Activated CD8-positive, alpha-beta memory T cell treated with anti-CD3 and anti-CD28 coated beads for 4 hours (primary cell): ENCODE measurements around the gene GAK.

ENCODE experiments used
- DNase-seq, 2 donors: peaks; one replicate each; pipeline ENCODE4 v3.0.0-alpha.2; 2020; ENCODE audit warnings: low read depth in 2 of 2

GAK gene

GRCh38 chr4:964346-965025 is 32.4 kb upstream of the GAK start:
- DNase-seq, result no peak

DNA sequence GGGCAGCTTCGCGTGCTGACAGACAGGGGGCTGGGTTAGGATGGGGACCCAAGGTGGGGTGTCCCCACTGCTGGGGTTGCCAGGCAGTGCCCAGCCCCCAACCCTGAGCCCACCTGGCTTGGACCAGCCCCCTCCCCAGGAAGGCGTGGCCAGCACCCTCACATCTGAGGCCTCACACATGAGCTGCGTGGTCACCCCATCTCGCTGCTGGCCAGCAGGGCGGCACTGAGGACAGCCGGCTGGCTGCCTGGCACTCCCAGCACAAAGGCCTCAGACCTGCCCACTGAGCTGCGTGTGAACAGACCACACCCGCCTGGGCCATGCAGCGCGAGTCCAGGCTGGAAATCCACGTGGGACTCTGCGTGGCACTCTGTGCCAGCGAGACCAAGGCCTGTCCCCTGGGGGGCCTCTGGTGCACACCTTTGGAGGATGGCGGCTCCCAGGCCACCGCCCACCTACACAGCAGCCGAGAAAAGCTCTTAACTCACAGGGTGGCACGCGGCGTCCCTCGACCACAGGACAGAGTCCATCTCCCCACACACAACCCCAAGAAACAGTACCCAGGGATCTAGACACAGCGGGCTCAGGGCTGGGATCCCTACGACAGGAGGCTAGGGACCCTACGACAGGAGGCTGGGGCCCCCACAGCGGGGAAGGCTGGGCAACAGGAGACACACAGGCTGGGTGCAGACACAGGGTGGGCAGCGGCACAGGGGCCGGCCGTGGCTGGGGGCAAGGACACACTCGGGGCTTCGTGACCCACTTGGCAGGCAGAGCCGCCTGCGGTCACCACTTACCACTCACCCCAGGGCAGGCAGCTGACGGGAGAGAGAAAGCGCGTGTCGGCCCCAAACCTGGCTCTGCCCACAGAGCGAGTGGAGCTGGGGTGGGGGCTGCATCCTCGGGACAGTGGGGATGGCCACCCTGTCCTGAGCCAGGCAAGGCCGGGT is 31.4 kb upstream of the GAK start:
- no peak for DNase-seq

DNA sequence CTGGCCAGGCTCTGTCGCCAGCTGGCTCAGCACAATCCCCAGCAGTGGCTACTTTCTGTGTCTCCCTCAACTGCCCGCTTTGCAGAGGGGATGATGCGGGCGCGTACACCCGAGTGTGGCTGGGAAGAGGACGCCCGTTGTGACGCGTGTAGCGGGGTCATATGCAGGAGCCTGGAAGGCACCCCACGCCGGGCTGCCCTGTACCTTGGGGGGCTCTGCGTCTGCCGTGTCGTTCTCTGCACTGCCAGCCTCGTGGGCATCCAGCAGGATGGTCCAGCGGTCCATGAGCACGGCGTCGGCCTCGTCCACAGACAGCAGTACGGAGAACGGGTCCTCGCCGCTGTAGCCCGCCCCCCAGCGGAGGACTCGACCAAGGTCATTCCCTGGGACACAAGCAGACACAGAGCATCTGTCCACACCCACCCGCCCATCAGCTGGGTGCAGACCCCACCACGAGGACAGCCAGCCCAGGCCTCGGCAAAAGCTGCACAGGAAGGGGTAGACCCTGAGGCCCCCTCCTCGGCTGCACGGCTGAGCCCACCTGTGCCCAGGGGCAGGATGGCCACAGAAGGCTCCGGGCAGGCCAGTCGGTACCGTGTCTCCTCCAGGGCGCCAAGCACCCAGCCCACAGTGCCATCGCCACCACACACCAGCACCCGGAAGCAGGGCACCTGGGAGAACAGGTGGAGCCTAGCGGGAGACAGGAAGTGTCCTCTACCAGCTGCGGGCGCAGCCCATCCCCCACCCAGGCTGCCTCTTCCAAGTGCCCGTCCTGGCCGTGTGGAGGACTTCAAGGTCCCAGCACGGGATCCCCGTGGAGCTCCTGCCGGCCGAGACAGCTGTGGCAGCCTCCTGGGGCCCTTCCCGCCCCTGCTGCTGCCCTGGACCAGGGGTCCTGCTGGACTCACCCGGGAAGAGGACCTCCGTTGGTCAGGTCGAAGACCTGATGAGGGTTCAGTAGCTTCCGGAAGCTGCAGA is 30.4 kb upstream of the GAK start:
- no peak for DNase-seq

- no peak for DNase-seq
These were observed 29.5 kb upstream of the GAK start for GRCh38 chr4:961351-962230.

- DNase-seq, result no peak
These were observed 28.7 kb upstream of the GAK start for GRCh38 chr4:960636-961350.

DNA sequence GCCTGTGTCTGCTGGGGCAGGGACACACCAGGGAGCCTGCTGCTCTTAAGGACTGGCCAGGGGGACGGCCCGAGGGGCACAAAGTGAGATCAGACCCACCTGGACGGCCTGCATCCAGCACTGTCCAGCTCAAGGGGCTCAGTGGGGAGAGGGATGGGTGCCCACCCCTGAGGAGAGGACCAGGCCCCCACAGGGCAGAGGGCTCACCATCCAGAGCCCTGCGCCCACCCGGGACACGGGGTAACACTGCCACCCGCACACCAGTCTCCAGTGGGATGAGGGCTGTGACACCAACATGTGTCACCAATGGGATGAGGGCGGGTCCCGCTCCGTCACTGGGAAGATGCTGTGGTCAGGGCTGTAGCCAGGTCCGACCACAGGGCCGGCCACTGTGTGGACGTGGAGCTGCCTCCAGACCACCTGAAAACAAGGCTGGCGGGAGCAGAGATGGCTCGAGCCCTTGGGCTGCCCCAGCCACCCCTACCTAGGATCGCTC is 28.1 kb upstream of the GAK start:
- no peak for DNase-seq

GRCh38 chr4:959338-960139 is 27.4 kb upstream of the GAK start:
- DNase-seq, result no peak

DNA sequence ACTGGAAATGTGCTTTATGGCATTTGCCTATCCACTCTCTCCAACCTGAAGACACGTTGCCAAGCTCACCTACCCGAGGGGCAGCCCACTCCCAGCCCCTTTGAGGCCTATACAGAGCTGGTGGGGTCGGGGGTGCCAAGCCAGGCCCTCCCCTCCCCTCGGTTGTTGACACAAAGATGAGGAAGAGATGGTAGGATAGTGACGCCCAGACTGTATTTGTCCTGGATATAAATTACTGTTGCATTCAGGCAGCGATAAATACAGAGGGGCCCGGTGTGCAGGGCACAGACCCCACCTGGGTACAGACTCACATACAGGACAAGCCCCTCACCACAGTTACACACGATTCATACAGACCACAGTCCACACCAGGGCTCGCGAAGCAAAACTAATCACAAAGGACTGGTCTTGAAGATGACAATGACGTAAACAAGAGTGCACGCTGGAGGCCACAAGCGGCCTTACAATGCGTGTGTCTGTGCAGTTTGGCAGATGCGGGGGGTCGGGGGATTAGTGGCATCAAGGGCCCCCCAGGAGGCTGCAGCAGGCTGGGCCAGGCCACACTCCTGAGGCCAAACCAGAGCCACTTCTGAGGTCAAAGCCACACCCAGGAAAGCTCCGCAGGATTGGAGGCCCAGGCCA is 26.7 kb upstream of the GAK start:
- no peak for DNase-seq

GRCh38 chr4:958314-958665 is 26.2 kb upstream of the GAK start:
- DNase-seq, result no peak

DNA sequence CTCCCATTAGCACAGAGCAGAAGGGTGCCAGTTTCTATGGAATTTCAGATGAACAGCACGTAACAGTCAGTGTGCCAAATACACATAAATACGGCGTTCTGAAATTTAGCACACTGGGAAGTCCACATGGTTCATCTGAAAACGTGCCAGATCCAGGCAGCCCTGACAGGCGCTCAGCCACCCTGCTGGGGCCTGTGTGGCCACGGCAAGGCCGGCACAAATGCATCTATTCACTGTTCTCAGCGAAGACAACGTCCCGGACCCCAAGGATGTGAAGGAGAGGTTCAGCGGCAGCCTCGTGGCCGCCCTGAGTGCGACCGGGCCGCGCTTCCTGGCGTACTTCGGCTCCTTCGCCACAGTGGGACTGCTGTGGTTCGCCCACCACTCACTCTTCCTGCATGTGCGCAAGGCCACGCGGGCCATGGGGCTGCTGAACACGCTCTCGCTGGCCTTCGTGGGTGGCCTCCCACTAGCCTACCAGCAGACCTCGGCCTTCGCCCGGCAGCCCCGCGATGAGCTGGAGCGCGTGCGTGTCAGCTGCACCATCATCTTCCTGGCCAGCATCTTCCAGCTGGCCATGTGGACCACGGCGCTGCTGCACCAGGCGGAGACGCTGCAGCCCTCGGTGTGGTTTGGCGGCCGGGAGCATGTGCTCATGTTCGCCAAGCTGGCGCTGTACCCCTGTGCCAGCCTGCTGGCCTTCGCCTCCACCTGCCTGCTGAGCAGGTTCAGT is 25.6 kb upstream of the GAK start:
- DNase-seq, result no peak

DNA sequence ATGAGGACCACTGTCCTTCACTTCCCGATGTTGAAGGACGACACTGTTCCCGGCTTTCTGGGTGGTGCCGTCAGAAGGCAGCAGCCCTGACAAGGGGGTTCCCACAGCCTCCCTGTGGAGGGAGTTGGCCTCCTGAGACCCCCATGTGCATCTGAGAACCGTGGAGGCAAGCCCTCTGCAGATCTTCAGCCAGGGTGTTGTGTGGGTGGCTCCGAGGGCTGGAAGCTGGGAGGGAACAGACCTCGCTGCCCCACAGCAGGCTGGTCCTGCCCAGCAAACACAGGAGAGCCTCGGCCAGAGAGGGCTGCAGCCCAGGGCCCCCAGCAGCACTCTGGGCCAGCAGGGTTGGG is 25.1 kb upstream of the GAK start:
- DNase-seq, result no peak

- DNase-seq, result no peak
These were observed 24.6 kb upstream of the GAK start for GRCh38 chr4:956531-957230.

- DNase-seq, result no peak
These were observed 23.8 kb upstream of the GAK start for GRCh38 chr4:955931-956381.

- no peak for DNase-seq
These were observed 23.2 kb upstream of the GAK start for GRCh38 chr4:955161-955921.

GRCh38 chr4:954211-955020 is 22.3 kb upstream of the GAK start:
- no peak for DNase-seq

GRCh38 chr4:953574-953915 is 21.4 kb upstream of the GAK start:
- DNase-seq, result no peak
